Measurements from ENCODE around the gene GGTA1. TPM values are rescaled to one million over a fixed set of nuclear protein-coding genes. Genes with fewer than 3 reads are reported as not detected.
"Not testable (repeated sequence)": the region's sequence is repeated elsewhere in the genome, so short reads cannot be mapped to it uniquely, and the experiment has no call there.

GGTA1 gene
- total RNA-seq, 2 donors from 2014 or later: 8.3 to 19.3 TPM

DNA sequence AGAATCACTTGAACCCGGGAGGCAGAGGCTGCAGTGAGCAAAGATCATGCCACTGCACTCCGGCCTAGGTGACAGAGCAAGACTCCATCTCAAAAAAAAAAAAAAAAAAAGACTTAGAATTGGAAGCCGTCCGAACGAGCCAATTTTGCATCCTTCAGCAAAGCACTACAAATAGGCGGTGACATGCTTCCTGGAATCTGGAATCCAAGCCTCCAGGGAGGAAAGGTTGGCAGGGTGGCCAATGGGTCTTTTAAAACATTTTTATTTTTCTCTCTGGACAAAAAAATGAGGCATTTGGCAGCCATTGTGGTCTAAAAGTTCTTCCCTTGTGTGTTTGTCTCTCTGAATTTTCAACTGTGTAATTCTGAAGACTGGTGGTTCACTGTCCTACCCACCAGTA lies 26.4 kb downstream of the GGTA1 start:
- intact Hi-C loops (cut with DNase I): no loop called here
- no peak for DNase-seq
- peak in 1 of 2 donors; percentile 36 for ATAC-seq

DNA sequence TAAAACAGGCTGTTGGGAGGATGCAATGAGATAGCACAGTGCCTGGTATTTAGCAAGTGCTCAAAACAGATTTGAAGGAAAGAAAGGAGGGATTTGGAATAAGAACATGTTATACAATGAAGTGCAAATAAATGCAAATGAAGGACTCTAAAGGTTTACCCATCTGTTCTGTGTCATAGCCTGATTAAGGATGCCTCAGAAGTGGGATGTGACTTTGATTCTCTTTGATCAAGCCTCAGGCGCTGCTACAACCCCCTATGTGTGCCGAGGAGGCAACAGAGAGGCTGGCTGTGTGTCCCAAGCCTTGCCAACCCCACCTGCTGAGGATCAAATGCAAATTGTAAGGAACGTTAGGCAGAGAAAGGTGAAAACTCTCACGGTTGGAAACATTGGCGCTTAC lies 27.2 kb downstream of the GGTA1 start:
- DNase-seq (no peak), ATAC-seq (no peak)
- intact Hi-C loops (cut with DNase I): no loop called here

DNA sequence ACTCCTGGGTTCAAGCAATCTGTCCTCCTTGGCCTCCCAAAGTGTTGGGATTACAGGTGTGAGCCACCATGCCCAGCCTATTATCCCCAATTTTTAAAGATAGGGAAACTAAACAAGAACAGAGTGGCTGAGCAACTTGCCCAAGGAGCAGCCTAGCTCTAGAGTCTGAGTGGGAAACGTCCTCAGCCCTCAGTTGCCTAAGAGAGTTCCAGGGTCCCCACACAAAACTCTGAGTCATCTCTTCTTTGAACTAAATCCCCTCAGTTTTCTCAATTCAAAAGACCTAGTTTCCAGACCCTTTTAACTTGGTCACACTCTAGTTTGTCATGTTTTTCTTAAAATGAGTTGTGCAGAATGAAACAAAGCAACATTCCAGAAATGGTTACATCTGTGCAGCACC lies 33.5 kb downstream of the GGTA1 start:
- intact Hi-C loops (cut with DNase I): no loop called here
- ATAC-seq (no peak), DNase-seq (no peak)

DNA sequence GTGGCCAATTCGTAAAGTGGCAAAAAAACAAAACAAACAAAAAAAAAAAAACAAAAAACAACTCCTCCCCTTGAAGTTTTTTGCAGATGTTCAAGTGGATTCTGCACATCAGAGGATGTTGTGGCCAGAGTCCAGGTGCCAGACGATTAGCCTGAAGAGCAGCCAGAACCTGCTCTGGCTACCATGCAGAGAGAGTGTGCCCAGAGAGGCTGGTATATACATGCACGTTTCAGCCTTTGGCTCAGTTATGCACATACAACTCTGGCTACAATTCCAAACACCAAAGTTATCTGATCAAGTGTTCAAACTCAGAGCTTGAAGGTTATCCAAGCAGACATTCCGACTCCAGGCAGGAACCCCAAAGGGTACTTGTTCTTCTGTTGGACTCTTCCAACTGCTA lies 34.7 kb downstream of the GGTA1 start:
- DNase-seq (no peak), ATAC-seq (no peak)
- intact Hi-C loops (cut with DNase I): no loop called here

DNA sequence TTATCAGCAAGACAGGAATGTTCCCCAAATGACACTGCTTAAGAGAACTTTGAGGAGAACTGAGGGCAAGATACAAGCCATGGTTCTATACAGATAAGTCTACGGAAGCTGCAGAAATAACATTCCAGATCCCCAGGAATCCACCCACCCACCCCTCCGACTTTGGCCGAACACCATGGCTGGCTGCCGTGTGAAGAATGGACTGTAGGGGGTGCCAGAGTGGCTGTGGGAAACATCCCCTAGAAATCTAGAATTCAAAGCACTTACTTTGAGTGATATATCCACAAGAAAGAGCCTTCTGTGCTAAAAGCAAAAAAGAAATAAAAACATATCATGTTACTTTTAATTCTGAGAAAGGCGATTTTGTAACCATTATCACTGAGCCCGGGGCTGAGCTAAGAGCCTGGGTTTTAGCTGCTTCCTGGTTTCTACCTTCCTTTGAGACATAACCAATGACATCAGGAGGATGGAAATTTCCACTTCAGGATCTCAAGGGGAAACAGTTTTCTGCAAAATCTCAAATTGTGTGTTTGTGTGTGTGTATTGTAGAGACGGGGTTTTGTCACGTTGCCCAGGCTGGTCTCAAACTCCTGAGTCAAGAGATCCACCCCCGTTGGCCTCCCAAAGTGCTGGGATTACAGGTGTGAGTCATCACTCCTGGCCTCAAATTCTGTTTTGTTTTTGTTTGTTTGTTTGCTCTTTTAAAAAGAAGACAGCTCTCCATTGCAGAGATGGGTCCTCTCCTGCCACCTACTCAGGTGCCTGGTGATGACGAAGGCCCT lies 36.4 kb downstream of the GGTA1 start:
- peak; percentile 75 for DNase-seq
- peak; percentile 77 to 83 for ATAC-seq
- intact Hi-C loops (cut with DNase I): loop anchor here in 1 of 2 donors (2.0 kb wide), 1 partner anchor 36 kb away; the partner anchor contains the start of gene GGTA1

DNA sequence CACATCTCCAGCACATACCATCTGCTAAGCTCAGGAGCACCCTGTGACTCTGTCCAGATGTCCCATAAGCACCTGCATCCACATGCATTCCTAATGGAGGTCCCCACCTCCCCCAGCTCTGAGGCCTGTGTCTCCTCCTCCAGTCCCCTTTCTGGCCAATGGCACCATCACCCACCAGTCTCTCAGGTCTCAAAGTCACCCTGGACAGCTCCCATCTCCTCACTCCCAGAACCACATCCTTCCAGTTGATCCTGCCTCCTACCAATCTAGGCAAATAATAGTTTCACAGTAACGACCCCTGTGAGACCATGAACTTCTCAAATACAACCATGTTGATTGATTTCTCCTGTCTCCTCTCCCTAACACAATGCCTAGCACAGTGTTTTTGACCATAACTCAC lies 40.1 kb downstream of the GGTA1 start:
- DNase-seq (no peak), ATAC-seq (no peak)
- intact Hi-C loops (cut with DNase I): no loop called here

DNA sequence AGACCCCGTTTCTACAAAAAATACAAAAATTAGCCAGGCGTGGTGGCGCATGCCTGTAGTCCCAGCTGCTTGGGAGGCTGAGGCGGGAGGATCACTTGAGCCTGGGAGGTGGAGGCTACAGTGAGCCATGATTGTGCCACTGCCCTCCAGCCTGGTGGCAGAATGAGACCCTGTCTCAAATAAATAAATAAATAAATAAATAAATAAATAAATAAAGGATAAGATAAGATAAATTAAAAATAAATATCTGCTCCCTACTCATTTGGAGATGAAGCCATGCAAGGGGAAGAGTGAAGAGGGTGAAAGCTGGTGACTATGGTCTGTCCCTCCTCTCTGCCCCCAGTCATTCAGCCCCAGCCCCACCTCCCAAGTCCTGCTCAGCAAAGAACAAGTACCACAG lies 41.2 kb downstream of the GGTA1 start:
- ATAC-seq; intact Hi-C loops (cut with DNase I); DNase-seq: not testable (repeated sequence)

DNA sequence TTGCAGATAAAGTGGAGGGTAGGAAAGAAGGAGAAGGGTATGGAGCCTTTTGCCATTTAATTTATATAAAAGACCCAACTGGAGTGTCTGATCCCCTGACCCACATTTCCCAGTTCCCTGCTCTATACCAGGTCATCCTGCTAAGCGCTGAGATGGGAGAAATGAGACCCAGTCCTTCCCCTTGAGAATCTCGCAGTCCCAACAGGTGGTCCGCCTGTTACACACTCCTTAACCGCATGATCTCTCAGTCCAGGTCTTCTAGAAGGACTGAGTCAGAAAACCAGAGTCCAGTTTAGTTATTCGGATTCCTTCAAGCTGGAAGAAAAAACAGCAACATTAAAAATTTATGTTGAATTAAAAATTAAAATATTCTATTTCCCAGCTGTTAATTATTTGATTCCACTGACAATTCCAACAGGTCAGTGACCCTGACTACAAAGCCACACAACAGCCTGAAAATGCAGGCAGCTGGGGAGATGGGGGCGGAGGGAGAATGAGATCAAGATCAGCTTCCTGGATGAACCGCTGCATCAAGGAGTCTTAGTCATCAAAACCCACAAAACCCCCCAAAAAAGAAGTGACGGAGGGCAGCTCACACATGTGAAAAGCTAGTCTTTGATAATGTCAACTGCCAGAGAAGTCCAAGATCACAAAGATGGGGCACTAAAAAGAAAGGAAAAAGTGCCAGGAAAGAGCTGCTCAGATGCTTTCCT lies 44.0 kb downstream of the GGTA1 start:
- intact Hi-C loops (cut with DNase I): no loop called here
- no peak for ATAC-seq
- no peak for DNase-seq

DNA sequence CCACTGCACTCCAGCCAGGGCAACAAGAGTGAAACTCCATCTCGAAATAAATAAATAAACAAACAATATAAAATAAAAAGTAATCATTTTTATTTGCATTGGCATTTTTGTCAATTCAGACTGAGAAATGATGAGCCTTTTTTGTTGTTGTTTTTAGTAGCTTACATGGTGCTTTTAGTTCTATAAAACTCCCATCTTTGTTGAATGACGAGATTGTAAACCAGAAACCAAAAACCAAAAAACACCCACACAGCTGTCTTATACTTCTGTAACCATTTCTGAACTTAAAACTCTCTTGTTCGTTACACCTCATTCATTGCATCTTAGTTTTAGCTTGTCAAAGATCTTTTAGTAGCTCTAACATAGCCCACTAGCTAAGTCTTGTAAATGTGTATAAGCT lies 44.7 kb downstream of the GGTA1 start:
- intact Hi-C loops (cut with DNase I): no loop called here
- DNase-seq: no peak
- no peak for ATAC-seq

DNA sequence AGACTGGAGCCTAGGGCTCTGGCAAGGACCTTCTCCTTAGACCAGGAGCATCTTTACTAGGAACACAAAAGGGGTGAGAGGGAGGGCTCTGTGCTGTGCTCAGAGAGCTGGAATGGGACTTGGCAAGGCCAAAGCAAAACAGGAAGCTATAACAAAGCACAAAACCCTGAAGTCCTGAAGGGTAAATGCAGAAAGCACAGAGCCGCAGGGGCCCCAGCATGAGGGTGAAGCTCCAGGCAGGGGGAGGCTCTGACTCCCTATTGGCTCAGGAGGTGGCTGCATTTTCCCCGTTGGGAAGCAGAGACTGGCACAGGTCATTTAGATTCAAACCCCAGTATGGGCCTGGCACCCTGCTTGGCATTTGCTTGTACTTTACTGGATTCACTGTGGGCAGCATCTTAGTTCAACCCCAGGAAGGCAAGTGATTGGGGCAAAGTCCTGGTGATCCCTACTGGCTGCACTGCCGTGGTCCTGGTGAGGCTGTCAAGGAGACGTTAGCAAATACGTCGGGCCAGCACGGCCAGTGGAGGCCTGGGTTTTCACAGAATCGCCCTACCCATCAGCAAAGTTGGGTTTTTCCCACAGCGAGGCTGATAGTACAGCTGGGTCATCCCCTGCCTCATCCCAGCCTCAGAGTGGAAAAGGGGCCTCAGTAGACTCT lies 46.3 kb downstream of the GGTA1 start:
- intact Hi-C loops (cut with DNase I): no loop called here
- no peak for DNase-seq
- peak in 1 of 2 donors; percentile 31 for ATAC-seq

DNA sequence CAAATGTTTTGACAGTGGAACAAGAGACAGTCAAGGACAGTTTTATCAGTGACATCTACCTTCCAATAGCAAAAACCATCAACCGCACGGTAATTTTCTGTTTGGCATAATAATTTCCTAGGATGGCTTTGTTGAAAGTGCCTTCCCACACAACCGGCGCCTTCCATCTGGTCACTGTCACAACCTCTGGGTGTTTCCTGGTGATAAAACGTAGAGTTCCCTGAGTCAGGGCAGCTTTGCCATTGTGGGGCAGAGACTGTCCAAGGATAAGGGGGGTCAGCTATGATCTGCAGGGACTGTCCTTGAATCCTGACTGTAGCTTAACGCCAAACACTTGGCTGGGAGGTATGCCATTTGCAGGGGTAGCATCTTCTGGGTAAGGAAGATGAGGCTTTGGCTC lies 47.6 kb downstream of the GGTA1 start:
- intact Hi-C loops (cut with DNase I): no loop called here
- DNase-seq (no peak), ATAC-seq (no peak)

DNA sequence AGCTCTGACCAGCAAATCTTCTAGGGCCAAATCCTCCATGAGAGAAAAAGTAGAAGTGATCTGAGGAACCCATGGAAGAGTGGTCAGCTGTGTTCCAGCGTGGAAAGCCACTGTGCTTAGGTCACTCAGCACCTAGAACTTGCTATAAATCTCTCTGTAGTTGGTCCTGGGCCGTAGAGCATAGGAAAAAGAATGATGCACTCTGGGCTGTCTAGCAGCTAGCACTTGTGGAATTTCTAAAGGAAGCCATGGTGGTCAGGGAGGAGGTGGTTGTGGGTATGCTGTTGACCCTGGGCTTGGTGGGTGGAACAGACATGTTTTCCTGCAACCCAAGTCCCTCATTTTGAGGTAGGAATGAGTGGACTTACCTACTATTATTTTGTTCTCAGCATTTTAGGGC lies 48.1 kb downstream of the GGTA1 start:
- intact Hi-C loops (cut with DNase I): no loop called here
- ATAC-seq (no peak), DNase-seq (no peak)

DNA sequence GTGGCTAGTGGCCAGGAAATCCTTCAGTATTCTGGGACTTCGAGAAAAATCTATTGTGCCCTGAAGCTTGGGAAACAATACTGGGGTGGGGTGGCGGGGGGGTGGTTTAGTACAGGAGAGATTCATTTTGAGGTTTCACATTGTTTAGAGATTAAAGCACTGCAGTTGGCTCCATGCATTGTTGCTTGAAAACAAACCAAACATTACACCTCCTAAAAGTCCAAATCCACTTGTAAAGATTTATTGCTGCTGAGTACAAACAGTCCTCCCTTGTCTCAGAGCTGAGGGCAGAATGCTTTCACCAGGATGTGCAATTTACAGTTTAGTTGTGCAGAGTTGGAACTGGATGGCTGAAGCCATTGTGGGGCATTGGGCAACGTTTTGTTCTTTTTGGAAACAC lies 49.4 kb downstream of the GGTA1 start:
- DNase-seq (no peak), ATAC-seq (peak; percentile 19 to 49)
- intact Hi-C loops (cut with DNase I): no loop called here

DNA sequence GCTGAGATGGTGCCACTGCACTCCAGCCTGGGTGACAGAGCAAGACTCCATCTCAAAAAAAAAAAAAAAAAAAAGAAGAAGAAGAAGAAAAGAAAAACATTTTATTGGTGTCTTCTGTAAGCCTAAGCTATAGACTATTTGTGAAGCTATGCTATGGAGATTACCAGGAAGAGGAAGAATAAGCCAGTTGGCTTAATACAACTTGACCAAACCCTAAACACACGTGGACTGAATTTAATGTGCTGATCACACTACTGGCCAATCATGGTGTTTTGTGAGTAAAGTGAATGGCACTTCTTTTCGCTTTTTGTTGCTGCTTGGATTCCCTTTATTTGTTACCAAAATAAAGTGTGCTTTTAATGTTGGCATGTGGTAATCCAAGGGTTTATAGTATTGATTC lies 49.9 kb downstream of the GGTA1 start:
- intact Hi-C loops (cut with DNase I): no loop called here

DNA sequence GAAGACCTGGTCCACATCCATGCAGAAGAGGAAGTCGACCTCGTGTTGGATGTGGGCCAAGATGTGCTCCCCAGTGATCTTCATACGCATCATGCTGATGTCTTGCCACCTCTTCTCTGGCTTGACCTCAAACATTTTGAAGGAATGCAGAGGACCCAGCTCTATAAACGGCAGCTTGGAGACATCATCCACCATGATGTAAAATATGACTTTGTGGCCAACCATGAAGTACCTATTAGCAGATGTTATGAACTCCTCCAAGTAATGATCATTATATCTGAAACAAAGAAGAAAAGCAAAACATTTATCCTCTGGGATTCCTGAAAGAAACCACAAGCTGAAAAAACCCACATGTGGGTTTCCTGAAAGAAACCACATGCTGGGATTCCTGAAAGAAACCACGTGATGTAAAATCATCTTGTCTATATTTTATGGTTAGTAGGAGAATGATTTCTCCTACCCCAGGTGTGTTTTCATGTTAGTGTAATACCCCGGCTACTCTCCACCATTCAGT lies 52.3 kb downstream of the GGTA1 start:
- DNase-seq (no peak), ATAC-seq (no peak)
- intact Hi-C loops (cut with DNase I): no loop called here

More for the DNA sequence above, 49.9 kb downstream of the GGTA1 start:
- ATAC-seq: no peak
- no peak for DNase-seq

DNA sequence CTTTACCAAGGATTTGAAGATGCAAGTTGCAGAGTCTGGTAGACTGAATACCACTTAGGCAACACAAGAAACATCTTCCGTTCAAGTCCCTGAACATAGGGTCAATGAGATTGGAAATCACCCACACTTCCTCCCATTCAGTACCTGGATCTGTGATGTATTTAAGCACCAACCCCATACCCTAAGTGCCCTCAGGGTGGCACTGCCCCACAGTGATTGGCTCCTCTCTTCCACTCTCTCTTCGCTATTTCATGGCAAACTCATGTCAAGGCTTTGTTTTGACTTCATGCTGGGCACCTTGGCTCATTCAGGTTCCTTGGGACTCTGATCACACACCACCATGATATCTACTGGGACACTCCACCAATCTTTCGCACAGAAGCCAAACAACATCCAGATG lies 53.7 kb downstream of the GGTA1 start:
- intact Hi-C loops (cut with DNase I): no loop called here
- ATAC-seq: no peak
- no peak for DNase-seq

DNA sequence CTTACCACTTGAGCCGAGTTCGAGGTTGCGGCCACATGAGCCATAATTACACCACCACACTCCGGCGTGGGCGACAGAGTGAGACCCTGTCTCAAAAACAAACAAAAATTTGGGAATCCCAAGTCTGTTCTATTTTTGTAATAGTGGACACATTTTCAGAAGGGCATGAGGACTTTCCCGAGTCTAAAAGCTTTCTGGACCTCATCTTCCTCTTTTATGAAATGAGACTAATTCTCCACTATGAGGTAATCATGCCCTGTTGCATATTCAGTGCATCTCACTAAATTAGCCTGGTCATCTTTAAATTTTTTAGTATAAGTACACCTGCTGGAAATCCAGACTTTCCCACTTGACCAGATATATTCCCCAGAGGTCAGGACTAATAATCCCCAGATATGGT lies 55.7 kb downstream of the GGTA1 start:
- intact Hi-C loops (cut with DNase I): no loop called here
- DNase-seq (no peak), ATAC-seq (no peak)

DNA sequence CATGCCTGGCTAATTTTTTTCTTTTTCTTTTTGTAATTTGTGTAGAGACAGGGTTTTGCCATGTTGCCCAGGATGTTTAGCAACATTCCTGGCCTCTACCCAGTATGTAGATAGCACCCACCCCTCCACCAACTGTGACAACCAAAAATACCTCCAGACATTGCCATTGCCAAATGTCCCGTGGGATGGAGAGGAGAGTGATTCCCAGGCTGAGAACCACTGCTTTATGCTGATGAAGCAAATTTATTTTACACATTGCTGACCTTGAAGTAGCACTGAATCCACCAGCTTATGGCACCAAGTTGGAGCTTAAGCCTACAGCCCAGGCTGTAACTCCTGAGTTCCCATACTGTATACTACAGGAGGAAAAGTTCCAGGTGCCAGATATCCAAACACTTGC lies 58.5 kb downstream of the GGTA1 start:
- intact Hi-C loops (cut with DNase I): no loop called here
- DNase-seq (no peak), ATAC-seq (peak in 1 of 2 donors; percentile 31)

DNA sequence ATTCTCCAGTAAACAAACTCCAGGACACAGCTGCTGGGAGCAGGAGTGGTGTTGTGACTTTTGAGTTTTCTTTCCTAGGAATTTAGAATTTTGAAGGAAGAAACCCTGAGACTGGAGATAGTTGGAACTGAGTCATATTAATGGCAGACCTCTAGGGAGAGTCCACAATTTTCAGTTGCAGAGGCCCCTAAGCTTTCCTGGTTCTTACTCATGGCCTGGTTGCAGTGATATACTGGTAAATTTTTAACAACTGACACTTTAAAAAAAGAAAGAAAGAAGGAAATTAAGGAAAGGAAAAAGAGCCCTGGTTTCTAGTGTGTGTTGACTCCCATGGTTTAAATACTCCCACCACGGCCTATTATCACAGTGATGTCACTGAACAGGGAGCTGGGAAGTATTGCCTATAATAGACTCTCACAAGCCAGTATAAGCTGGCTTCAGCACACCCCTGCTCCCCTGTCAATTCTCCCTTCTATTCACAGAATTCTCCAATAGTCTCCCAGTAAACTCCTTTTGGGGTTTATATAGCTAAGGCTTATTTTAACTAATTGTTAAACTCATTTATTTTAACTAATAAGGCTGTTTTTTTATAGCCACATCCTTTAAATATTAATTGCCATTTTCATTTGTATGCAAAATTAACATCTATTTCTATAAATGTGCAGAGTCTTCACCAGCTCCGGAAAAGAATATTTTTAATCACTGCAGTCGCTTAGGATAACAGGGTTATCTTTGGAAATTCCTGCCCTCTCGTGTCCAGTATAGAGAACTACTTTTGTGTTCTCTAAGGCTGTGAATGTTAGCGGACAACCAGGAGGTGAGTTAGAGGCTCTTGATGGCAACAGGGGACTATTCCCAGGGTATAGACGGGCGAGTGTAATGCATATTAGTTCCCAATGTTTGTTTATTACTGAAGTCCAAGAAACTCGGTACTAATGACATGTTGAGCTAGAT lies 59.7 kb downstream of the GGTA1 start:
- DNase-seq (no peak), ATAC-seq (peak; percentile 84 to 88)
- intact Hi-C loops (cut with DNase I): no loop called here

All from left cardiac atrium (tissue), 4 donors.